MM.1S (cell line): ENCODE data around the gene DVL1.

ENCODE experiments used
- EZH2phosphoT487 ChIP-seq: fragments of 300-600 bp; sonication (generic); IDR thresholded peaks from 2 replicates; pipeline ENCODE4 v1.6.1; 2018; ENCODE audit warnings: antibody characterized with exemption, low read length
- TF ChIP-seq, protein P1 (sequence below): fragments of 300-600 bp; sonication (generic); IDR thresholded peaks from 2 replicates; pipeline ENCODE4 v1.5.1; 2016; ENCODE audit warnings: antibody characterized with exemption, low read length, mixed read lengths

GRCh38 chr1:1398677-1399186, 49.5 kb upstream of the DVL1 start:
- TF ChIP-seq, protein P1, sequence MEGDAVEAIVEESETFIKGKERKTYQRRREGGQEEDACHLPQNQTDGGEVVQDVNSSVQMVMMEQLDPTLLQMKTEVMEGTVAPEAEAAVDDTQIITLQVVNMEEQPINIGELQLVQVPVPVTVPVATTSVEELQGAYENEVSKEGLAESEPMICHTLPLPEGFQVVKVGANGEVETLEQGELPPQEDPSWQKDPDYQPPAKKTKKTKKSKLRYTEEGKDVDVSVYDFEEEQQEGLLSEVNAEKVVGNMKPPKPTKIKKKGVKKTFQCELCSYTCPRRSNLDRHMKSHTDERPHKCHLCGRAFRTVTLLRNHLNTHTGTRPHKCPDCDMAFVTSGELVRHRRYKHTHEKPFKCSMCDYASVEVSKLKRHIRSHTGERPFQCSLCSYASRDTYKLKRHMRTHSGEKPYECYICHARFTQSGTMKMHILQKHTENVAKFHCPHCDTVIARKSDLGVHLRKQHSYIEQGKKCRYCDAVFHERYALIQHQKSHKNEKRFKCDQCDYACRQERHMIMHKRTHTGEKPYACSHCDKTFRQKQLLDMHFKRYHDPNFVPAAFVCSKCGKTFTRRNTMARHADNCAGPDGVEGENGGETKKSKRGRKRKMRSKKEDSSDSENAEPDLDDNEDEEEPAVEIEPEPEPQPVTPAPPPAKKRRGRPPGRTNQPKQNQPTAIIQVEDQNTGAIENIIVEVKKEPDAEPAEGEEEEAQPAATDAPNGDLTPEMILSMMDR, result no peak
- no peak for TF ChIP-seq EZH2phosphoT487
